ELR (cell line): Measurements from ENCODE around the gene BNIP1.

Source experiments
- DNase-seq: peaks from one replicate; pipeline ENCODE4 v3.0.0-alpha.2; 2015; ENCODE audit warnings: low read depth

BNIP1 gene

DNA sequence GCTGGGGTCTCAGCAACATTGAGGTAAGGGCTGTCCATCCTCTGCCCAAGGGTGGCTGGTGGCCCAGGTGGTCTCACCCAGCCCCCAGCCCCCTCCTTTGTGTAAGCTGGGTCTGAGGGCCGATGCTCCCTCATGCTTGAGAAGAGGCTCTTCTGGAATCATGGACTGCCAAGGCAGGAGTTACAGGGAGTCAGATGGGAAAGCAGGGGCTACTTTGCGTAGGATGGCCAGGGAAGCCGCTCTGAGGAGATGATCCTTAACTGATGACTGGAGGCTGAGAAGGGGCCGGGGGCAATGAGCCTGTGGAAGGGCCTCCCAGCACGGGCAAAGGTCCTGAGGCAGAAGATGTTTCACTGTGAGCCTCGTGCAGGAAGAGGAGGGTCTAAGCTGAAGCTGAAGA is 67.0 kb downstream of the BNIP1 start:
- no peak for DNase-seq

DNA sequence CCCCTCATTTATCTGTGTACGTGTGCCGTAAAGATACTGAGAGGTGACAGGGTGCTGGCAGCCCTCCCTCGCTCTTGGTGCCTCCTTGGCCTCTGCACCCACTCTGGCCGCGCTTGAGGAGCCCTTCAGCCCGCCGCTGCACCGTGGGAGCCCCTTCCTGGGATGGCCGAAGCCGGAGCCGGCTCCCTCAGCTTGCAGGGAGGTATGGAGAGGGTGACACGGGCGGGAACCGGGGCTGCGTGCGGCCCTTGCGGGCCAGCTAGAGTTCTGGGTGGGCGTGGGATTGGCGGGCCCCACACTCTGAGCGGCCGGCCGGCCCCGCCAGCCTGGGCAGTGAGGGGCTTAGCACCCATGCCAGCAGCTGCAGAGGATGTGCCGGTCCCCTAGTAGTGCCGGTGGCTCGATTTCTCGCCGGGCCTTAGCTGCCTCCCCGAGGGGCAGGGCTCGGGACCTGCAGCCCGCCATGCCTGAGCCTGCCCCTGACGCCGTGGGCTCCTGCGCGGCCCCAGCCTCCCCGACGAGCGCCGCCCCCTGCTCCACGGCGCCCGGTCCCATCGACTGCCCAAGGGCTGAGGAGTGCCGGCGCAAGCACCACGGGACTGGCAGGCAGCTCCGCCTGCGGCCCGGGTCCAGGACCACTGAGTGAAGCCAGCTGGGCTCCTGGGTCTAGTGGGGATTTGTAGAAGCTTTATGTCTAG is 69.1 kb downstream of the BNIP1 start:
- DNase-seq: no peak
